ENCODE data around the gene FBLN1. TPM values are rescaled to one million over a fixed set of nuclear protein-coding genes. Genes with fewer than 3 reads are reported as not detected.

Gene FBLN1
- total and polyA plus RNA-seq, 2 of the 13 experiments (the other 11 are each of a cell fraction or from before 2014, with no cell fraction given), result 37.3 to 103 TPM

DNA sequence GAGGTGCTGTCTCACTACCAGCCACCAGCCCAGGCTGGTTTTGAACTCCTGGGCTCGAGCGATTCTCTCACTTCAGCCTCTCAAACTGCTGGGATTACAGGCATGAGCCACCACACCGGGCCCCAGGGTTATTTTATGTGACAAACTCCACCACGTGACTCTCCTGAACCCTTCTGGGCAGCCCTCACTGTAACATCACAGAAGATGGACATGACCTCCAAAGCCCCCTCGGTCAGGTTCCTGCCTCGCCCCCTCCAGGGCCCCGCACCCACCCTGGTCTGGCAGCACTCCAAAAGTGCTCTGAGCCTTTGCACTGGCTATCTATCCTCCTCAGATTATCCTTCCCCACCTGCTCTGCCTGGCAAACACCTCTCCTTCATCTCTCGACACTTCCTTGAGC lies 45.9 kb upstream of the FBLN1 start:
- Histone ChIP-seq H3K4me1 (ENCODE audit: insufficient read depth, low read length) (peaks cover under 1% of the 10 kb centered on the region; the same call in 1 of the 2 replicates), H2AFZ (ENCODE audit: low read length) (no peak overlapping the region), H4K20me1 (ENCODE audit: insufficient read depth, low read length) (no peaks in the 10 kb centered on the region), H3K4me3 (replicated peaks in 1 of 3; ENCODE audit: insufficient read depth in 1 of 3, low read depth in 2 of 3, low read length in 3 of 3) (no peak overlapping the region), H3K4me2 (ENCODE audit: low read depth, low read length) (no peak overlapping the region), H3K27me3 (ENCODE audit: control insufficient read depth in 1 of 2, insufficient read depth in 2 of 2, low read length in 2 of 2) (peaks cover 3 to 24% of the 10 kb centered on the region in 2 experiments; a peak in 2 of 5 replicates), H3K9me3 (ENCODE audit: low read length) (no peaks in the 10 kb centered on the region), H3K9ac (ENCODE audit: insufficient read depth, low read depth, low read length) (no peak overlapping the region), H3K79me2 (ENCODE audit: insufficient read depth, low read length) (no peaks in the 10 kb centered on the region), H3K36me3 (replicated peaks in 1 of 2; ENCODE audit: control insufficient read depth in 1 of 2, insufficient read depth in 2 of 2, low read length in 2 of 2) (no peaks in the 10 kb centered on the region), H3K27ac (ENCODE audit: extremely low read length, insufficient read depth, low read length) (no peak overlapping the region)
- ChIA-PET CTCF (ENCODE audit: low intra/inter-chr PET ratio, low total read pairs) (no interaction called here), POLR2A (no interaction called here)
- TF ChIP-seq HHEX (CRISPR knock-in tag; IDR thresholded peaks at IDR 0.05), result no peak
- TF ChIP-seq NCOA2 (CRISPR knock-in tag; IDR thresholded peaks at IDR 0.05), result no peak
- no peak for TF ChIP-seq ZBTB42 (CRISPR knock-in tag; IDR thresholded peaks at IDR 0.05)
- TF ChIP-seq, protein P1, sequence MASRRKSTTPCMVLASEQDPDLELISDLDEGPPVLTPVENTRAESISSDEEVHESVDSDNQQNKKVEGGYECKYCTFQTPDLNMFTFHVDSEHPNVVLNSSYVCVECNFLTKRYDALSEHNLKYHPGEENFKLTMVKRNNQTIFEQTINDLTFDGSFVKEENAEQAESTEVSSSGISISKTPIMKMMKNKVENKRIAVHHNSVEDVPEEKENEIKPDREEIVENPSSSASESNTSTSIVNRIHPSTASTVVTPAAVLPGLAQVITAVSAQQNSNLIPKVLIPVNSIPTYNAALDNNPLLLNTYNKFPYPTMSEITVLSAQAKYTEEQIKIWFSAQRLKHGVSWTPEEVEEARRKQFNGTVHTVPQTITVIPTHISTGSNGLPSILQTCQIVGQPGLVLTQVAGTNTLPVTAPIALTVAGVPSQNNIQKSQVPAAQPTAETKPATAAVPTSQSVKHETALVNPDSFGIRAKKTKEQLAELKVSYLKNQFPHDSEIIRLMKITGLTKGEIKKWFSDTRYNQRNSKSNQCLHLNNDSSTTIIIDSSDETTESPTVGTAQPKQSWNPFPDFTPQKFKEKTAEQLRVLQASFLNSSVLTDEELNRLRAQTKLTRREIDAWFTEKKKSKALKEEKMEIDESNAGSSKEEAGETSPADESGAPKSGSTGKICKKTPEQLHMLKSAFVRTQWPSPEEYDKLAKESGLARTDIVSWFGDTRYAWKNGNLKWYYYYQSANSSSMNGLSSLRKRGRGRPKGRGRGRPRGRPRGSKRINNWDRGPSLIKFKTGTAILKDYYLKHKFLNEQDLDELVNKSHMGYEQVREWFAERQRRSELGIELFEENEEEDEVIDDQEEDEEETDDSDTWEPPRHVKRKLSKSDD (CRISPR knock-in tag; IDR thresholded peaks at IDR 0.05; ENCODE audit: low read depth), result no peak
- TF ChIP-seq ZNF572 (CRISPR knock-in tag; IDR thresholded peaks at IDR 0.05), result no peak
- TF ChIP-seq KDM4B (CRISPR knock-in tag; IDR thresholded peaks at IDR 0.05), result no peak
- no peak for TF ChIP-seq ZNF383 (CRISPR knock-in tag; IDR thresholded peaks at IDR 0.05; ENCODE audit: borderline replicate concordance)
- TF ChIP-seq GZF1 (CRISPR knock-in tag; IDR thresholded peaks at IDR 0.05), result no peak
- TF ChIP-seq TOE1 (CRISPR knock-in tag; IDR thresholded peaks at IDR 0.05), result no peak
- TF ChIP-seq POLR2AphosphoS5 (IDR thresholded peaks at IDR 0.05; ENCODE audit: low read depth, low read length), result no peak
- TF ChIP-seq SSRP1 (CRISPR knock-in tag; IDR thresholded peaks at IDR 0.05), result no peak
- no peak for TF ChIP-seq RBFOX2 (IDR thresholded peaks at IDR 0.05; ENCODE audit: low read depth, low read length)
- WGBS (ENCODE audit: low lambda C conversion rate), result 31% methylated on average over 8 of the region's 8 CpGs
- FAIRE-seq (no peak), ATAC-seq (no peak), DNase-seq (ENCODE audit: low spot score) (no peak)
- BruUV-seq (replicated peaks), result no TSS peak
- intact Hi-C loops (cut with micrococcal nuclease; ENCODE audit: unreplicated experiment), result no loop called here
- in situ Hi-C loops (cut with HindIII; ENCODE audit: extremely low pct_ligation_motif_present, low pct_unique_long_range_greater_than_20kb), result no loop called here

All from HepG2 (cell line).